ENCODE measurements around the gene ATXN7L3. TPM values are rescaled to one million over a fixed set of nuclear protein-coding genes. Genes with fewer than 3 reads are reported as not detected.

ATXN7L3 gene
- total RNA-seq, 1 experiment from 2014 or later, result 36.9 TPM

DNA sequence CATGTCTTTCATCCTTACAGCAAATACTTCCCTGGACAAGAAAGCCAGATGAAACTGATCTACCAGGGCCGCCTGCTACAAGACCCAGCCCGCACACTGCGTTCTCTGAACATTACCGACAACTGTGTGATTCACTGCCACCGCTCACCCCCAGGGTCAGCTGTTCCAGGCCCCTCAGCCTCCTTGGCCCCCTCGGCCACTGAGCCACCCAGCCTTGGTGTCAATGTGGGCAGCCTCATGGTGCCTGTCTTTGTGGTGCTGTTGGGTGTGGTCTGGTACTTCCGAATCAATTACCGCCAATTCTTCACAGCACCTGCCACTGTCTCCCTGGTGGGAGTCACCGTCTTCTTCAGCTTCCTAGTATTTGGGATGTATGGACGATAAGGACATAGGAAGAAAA, 9.2 kb downstream of the ATXN7L3 start:
- intact Hi-C loops (cut with micrococcal nuclease; ENCODE audit: unreplicated experiment), result no loop called here
- POLR2A ChIA-PET (ENCODE audit: low non-redundant PET), result no interaction called here
- Histone ChIP-seq H3K36me3 (ENCODE audit: insufficient read depth, low read length, poor library complexity, severe bottlenecking) (peaks cover 16% of the 10 kb centered on the region), H3K4me1 (ENCODE audit: insufficient read depth, low read length, poor library complexity, severe bottlenecking) (peaks cover 9% of the 10 kb centered on the region), H3K27ac (ENCODE audit: low read depth, low read length, poor library complexity, severe bottlenecking) (no peak overlapping the region), H3K9me3 (ENCODE audit: low read depth, low read length, poor library complexity, severe bottlenecking) (no peaks in the 10 kb centered on the region), H3K4me3 (ENCODE audit: low read depth, low read length, poor library complexity, severe bottlenecking) (no peak overlapping the region), H3K27me3 (replicated peaks; ENCODE audit: insufficient read depth, low read depth, low read length, poor library complexity) (no peaks in the 10 kb centered on the region)
- TF ChIP-seq EZH2 (IDR thresholded peaks at IDR 0.05; ENCODE audit: borderline replicate concordance, low read depth, low read length, poor library complexity, severe bottlenecking), result no peak
- TF ChIP-seq, protein P1, sequence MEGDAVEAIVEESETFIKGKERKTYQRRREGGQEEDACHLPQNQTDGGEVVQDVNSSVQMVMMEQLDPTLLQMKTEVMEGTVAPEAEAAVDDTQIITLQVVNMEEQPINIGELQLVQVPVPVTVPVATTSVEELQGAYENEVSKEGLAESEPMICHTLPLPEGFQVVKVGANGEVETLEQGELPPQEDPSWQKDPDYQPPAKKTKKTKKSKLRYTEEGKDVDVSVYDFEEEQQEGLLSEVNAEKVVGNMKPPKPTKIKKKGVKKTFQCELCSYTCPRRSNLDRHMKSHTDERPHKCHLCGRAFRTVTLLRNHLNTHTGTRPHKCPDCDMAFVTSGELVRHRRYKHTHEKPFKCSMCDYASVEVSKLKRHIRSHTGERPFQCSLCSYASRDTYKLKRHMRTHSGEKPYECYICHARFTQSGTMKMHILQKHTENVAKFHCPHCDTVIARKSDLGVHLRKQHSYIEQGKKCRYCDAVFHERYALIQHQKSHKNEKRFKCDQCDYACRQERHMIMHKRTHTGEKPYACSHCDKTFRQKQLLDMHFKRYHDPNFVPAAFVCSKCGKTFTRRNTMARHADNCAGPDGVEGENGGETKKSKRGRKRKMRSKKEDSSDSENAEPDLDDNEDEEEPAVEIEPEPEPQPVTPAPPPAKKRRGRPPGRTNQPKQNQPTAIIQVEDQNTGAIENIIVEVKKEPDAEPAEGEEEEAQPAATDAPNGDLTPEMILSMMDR (conservative IDR thresholded peaks at IDR 0.05; ENCODE audit: low read depth, low read length), result no peak
- no peak for DNase-seq (ENCODE audit: low spot score)
- BruUV-seq (replicated peaks), result no TSS peak
- CTCF ChIA-PET, result no interaction called here

DNA sequence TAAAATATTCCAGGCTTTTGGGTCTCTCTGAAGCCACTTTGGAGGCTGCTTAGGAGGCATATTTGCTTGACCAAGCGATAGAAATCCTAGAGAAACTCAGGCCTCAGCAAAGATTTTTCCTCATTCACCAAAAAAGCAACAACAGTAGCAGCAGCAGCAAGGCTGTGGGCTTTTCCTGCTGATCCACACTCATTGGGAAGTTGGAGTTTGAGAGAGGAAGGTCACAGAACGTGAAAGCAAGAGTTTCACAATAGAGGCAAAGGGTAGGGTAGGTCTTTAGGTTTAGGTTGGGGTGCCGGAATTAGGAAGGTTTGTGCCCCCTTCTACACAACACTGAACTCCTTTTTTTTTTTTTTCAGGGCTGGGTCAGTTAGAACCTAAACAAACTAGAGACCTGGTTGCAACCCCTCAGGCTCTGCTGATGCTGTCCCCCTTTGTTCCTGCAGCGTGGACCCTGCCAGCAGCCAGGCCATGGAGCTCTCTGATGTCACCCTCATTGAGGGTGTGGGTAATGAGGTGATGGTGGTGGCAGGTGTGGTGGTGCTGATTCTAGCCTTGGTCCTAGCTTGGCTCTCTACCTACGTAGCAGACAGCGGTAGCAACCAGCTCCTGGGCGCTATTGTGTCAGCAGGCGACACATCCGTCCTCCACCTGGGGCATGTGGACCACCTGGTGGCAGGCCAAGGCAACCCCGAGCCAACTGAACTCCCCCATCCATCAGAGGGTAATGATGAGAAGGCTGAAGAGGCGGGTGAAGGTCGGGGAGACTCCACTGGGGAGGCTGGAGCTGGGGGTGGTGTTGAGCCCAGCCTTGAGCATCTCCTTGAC, 10.9 kb downstream of the ATXN7L3 start:
- Histone ChIP-seq H3K4me1 (ENCODE audit: insufficient read depth, low read length, poor library complexity, severe bottlenecking) (peaks cover 9% of the 10 kb centered on the region), H3K9me3 (ENCODE audit: low read depth, low read length, poor library complexity, severe bottlenecking) (no peaks in the 10 kb centered on the region), H3K27ac (ENCODE audit: low read depth, low read length, poor library complexity, severe bottlenecking) (no peak overlapping the region), H3K27me3 (replicated peaks; ENCODE audit: insufficient read depth, low read depth, low read length, poor library complexity) (no peaks in the 10 kb centered on the region), H3K4me3 (ENCODE audit: low read depth, low read length, poor library complexity, severe bottlenecking) (no peak overlapping the region), H3K36me3 (ENCODE audit: insufficient read depth, low read length, poor library complexity, severe bottlenecking) (peaks cover 2% of the 10 kb centered on the region)
- POLR2A ChIA-PET (ENCODE audit: low non-redundant PET), result no interaction called here
- intact Hi-C loops (cut with micrococcal nuclease; ENCODE audit: unreplicated experiment), result no loop called here
- CTCF ChIA-PET, result no interaction called here
- no peak for DNase-seq (ENCODE audit: low spot score)
- BruUV-seq (replicated peaks), result no TSS peak
- TF ChIP-seq, protein P1 (conservative IDR thresholded peaks at IDR 0.05; ENCODE audit: low read depth, low read length), result no peak
- no peak for TF ChIP-seq EZH2 (IDR thresholded peaks at IDR 0.05; ENCODE audit: borderline replicate concordance, low read depth, low read length, poor library complexity, severe bottlenecking)

DNA sequence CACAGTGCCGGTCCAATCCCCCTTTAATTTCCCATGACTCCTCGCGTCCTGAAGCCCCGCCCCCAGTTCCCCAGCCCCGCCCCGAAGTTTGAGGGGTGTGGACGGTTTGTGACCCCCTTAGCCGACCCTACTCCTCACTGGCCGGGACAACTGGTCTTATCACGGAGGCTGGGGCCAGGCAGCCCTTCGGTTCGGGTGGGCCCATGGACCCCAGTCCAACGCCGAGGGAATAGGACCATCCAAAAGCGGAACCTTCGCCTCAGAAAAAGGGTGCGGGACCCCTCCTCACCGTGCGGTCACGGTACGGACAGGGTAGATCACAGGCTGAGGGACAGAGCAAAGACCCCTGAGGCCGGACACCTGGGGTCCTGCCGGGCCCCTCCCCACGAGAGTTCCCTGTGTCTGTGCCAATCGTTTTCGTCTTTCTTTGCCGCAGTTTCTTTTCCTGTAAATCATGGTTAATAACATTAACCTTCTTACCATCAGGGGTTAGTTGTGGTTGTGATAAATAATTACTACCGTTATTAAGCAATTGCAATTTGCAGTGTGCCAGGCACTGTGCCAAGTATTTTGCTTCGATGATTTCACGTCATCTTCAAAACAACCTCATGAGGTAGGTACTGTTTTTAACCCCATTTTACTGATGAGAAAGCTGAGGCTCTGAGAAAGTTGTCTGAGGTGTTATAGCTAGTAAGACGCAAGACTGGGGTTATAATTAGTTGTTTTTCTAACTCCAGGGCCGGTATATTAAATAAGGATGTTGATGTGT, 12.4 kb downstream of the ATXN7L3 start:
- TF ChIP-seq EZH2 (IDR thresholded peaks at IDR 0.05; ENCODE audit: borderline replicate concordance, low read depth, low read length, poor library complexity, severe bottlenecking), result no peak
- TF ChIP-seq, protein P1 (conservative IDR thresholded peaks at IDR 0.05; ENCODE audit: low read depth, low read length), result no peak
- Histone ChIP-seq H3K4me3 (ENCODE audit: low read depth, low read length, poor library complexity, severe bottlenecking) (peak overlapping the region; percentile 80), H3K27me3 (replicated peaks; ENCODE audit: insufficient read depth, low read depth, low read length, poor library complexity) (no peaks in the 10 kb centered on the region), H3K36me3 (ENCODE audit: insufficient read depth, low read length, poor library complexity, severe bottlenecking) (no peaks in the 10 kb centered on the region), H3K4me1 (ENCODE audit: insufficient read depth, low read length, poor library complexity, severe bottlenecking) (peaks cover 9% of the 10 kb centered on the region), H3K27ac (ENCODE audit: low read depth, low read length, poor library complexity, severe bottlenecking) (peak overlapping the region; percentile 89), H3K9me3 (ENCODE audit: low read depth, low read length, poor library complexity, severe bottlenecking) (no peaks in the 10 kb centered on the region)
- POLR2A ChIA-PET (ENCODE audit: low non-redundant PET), result interaction anchor here (0.6 to 0.7 kb wide), 2 partner anchors 50 to 179 kb away, joined by 3 read pairs; no protein-coding TSS in a partner anchor
- intact Hi-C loops (cut with micrococcal nuclease; ENCODE audit: unreplicated experiment), result no loop called here
- CTCF ChIA-PET, result no interaction called here
- no TSS peak for BruUV-seq (replicated peaks)
- DNase-seq (ENCODE audit: low spot score), result no peak
